OCI-LY3 (cell line): ENCODE results near the gene MYL6.

ENCODE experiments used
- CTCF ChIP-seq: fragments of 200-600, 300-600 bp; sonication (generic); IDR thresholded peaks from 2 replicates; pipeline ENCODE4 v1.5.1; 2014; ENCODE audit warnings: antibody characterized with exemption, low read length, low read depth
- EZH2phosphoT487 ChIP-seq: fragments of 200-600 bp; shearing (Covaris generic); IDR thresholded peaks from 2 replicates; pipeline ENCODE4 v1.6.1; 2018; ENCODE audit warnings: antibody characterized with exemption, mixed run types, low read depth

GRCh38 chr12:56202838-56203237 lies 44.7 kb downstream of the MYL6 start:
- TF ChIP-seq CTCF (no peak), EZH2phosphoT487 (no peak)
